T-helper 2 cell (primary cell): Measurements from ENCODE around the gene RPGR.
A peak's percentile ranks its signal among the peaks of the same experiment; 100 is the strongest.

Experiments
- DNase-seq, 5 experiments: peaks; one replicate each; pipeline versions ENCODE4 v3.0.0 to v3.0.0-alpha.2; 2012 to 2022

RPGR gene

DNA sequence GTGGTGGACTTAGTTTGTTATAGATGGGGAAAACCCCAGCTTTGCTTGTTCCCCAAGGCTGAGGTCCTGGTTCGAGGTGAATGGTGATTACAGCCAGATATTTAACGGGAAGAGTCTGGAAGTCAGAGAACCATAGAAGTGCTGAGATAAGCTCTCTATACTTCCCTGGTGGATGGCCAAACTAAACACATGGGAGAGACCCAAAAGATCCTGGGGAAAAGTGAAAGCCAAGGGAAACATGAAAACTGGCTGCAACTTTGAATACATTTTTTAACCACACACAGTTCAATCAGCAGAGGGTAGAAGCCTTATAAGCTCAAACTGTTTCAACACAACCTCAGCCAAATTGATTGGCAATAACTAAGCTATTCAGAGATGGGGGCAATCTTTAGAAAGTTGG lies 77.3 kb downstream of the RPGR start:
- no peak for DNase-seq

DNA sequence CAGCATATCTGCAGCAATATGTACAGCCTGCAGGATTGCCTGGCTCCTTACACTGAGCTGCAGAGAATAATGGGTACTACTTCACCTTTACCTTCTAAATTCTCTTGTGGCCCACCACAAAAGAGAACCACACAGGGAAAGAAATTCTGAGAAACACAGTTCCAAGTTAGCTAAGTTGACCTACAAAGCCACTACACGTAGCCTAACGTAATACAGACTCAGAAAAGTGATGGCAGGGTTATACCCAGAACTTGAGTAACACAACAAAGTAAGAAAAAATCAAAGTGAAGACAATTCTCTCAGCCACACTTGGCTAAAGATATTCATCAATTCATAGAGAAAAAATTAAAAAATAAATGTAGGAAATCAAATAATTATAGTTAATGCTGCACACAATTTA lies 80.3 kb downstream of the RPGR start:
- DNase-seq, result no peak

DNA sequence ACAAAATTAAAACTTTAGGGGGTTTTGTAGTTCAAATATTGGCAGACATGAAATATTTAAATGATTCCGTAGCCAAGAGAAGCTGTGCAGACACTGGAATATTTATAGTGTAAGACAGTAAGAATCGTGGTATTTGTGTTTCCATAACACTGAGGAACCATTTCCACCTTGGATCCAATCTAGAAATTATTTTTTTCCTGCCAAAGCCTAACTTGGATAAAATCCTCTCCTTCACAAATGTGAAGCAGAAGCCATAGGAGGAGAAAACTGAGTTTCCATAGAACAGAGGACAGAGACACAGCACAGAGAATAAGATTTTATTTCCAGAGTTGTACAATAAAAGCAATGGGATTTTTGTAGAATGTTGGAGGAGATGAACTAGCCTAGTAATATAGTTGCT lies 86.8 kb downstream of the RPGR start:
- DNase-seq, result no peak

DNA sequence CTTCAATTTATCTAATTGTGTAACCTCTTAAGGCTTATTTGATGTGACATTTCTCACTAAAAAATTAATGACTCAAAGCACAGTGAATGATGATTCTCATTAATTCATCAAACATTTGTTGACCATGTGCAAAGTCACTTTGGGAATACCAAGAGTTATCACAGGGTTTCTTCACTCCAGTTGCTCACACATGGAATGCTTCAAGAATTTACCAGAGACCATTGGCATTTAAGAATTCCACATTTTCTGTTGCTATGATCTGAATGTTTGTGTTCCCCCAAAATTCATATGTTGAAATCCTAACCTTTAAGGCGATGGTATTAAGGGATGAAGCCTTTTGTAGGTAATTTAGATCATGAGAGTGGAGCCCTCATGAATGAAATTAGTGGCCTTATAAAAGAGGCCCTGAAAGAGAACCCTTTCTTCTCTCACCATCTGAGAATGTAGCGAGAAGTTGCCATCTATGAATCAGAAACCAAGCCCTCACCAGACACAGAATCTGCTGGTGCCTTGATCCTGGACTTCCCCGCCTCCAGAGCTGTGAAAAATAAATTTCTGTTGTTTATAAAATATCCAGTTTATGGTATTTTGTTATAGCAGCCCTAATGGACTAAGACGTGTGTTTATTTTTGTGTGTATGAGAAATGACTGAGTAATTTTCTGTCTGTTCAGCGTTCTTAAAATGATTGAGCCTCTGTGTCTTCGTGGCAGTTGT lies 90.3 kb downstream of the RPGR start:
- no peak for DNase-seq

DNA sequence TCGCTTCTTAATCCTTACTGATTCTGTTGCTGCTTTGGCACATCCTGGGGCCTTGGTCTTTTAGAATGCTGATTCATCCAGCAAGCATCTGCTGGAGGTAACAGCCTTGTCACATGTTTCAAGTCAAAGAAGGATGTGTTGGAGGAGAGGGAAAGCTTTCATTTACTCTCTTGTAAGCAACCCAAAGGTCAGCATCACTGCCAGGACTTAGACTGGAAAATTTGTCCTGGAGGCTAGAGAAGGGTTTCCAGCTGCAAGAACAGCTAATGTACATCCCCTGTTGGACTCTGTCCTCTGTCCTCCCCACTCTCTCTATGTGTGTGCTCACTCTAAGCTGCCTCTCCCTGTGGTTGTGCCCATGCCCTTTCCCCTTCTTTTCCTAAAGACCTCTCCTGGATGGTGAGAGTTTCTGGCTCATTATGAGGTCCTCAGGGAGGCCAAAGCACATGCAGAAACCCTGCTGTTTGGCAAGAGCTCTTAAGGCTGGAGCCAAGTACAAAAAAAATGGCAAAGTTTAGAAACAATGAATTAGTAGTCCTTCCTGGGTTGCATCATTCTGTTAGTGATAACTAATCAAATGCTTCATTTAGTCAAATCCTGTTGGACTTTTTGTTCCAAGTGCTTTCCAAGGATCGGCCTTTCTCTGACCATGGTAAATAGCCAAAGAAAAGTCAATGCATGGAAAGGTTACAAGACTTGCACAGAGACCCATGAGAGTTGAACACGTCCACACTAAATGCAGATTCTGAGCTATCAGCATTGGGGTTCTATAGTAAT lies 93.2 kb downstream of the RPGR start:
- DNase-seq, result no peak

DNA sequence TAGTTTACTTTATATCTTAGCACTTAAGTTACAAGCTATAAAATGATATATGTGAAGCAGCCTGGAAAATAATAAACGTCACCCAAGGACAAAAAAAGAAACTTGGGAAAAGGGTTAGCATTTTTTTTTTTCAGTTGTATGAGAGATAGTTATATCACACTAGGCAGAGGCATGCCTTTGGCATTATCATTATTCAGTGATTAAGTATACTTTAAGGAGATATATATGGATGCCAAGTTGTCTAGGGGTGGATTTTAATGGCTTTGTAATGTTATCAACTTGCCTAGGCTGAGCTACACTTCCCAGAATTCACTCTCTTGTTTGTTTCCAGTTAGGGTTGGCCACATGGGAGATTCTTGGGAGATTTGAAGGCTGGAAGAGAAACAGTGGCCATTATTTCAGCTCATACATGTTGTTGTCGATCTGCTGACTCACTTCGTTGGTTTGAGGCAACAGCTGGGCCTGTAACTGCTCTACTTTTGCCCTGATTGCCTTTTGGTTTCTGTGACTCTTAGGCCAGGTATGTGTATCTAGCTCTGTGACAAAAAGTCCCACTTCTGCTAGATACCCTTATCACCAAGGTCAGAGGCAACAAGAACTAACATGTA lies 95.1 kb downstream of the RPGR start:
- DNase-seq, result no peak

DNA sequence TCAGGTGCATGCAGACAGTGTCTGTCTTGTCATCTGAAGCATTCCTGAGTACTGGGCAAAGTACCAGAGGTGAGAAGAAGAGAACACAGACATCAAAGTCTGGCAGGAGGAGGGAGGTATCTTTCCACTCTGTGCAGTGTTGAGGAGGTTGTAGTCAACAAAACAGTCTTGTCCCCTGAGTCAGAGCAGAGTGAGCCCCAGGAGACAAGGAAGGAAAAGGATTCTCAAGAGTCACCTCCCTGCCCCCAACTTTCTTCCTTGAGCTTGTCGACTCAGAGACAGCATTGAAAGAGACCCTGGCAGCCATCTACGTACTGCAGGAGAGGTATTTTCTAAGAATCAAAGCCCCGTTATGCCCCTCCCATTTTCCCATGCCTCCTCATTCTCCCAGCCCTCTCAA lies 102.2 kb downstream of the RPGR start:
- DNase-seq, result no peak

DNA sequence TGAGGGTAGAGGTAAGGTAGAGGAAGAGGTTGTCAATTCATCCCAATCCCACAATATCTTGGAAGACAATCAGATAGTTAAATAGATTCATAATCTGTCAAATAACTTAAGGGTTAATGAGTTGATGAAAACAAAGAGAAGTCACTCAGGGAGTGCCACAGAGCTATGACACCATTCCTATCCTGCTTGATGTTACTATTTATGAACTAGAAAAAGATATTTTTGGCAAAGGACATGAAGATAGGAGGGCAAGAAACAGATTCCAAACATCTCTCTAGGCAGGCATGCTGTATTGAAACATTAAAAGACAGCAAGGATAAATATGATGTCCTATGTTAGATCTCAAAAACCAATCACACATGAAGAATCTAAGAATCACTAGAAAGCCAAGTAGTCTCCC lies 103.1 kb downstream of the RPGR start:
- no peak for DNase-seq

DNA sequence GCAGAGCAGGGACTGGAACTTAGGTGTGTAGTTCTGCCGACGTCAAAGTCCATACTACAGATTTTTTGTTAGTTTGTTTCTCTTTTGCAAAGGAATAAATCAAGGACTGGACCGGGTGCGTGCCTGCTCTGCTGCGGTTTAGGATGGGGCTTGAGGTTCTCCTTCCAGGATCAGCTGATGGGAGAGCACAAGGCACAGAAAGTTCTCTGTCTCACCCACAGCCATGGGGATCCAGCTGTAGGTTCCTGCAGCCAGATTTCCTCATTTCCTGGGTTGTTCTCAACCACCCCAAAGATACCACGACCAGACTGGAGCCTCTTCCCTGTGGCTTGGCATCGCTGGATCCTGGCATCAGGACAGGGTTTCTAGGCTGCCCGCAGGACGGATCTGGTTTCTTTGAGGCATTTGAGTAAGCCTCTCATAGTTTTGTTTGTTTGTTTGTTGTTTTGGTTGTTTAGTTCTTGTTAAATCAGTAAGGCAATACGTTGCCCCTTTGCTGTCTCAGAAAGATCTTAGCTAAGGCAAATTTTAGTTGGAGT lies 105.8 kb downstream of the RPGR start:
- no peak for DNase-seq

DNA sequence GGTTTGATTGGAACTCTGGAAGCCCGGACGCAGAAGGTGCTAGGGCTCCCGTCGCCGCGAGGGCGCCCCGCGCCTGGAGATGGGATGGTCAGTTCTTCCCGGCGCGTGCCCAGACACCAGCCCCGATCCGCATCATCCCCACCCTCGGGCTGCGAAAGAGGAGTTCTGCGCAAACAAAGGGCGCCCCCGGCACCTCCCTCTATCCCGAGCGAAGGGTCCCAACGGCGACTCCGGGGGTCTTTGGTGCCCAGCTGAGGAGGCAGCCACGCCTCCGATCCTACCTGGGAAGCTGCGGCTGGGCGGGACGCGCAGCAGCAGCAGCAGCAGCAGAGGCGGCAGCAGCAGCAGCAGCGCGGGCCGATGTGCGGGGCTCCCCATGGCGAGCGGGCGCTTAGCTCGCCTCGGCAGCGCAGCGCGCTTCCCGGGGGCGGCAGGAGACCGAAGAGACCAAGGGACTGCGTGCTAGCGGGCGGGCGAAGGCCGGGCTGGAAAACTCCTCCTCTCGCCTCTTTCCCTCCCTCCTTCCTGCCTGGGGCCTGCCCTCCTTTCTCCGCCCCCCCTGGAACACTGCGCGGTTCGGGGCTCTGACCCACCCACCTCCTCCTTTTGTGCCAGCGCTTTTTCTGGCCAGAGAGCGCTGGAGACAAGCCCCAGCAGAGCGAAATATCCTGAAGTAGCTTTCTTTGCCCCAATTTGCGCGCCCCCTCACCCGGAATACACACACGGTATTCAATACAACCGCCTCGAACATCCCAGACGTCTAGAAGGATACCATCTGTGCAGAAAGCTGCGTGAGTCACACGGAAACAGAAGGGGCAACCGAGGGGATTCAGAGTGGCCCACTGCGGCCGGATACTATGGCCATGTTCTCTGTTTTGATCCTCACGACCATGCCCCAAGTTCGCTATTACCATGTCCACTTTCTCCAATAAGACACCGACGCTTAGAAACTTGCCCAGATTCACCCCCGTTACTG lies 106.6 kb downstream of the RPGR start, which contains the start of gene SRPX:
TSS of gene SRPX (minus strand) at position 457 of the 976 bp plus-strand sequence. CDS start at position 378, 79 bp downstream.
- no peak for DNase-seq

DNA sequence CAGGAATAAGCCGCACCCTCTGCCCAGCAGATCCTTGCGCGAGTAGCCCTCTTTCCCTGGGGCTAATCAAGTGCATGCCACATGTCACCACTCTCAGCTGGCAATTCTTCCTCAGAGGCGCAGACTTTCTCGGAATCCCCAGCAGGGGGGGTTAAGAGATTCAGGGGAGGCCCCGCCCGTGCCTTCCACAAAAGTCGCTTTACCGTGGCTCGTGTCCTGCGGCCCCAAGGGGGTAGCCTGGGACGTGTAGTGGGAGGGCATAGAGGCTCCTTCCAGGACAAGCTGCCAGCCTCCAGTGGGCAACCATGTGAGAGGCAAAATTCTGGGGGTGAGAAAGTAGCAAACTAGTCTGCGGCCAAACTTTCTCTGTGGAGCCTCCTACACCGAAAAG lies 107.3 kb downstream of the RPGR start:
- DNase-seq, result peak in 1 of 5 experiments; percentile 9
